ENCODE results near the gene PPP1R1A.

DNA sequence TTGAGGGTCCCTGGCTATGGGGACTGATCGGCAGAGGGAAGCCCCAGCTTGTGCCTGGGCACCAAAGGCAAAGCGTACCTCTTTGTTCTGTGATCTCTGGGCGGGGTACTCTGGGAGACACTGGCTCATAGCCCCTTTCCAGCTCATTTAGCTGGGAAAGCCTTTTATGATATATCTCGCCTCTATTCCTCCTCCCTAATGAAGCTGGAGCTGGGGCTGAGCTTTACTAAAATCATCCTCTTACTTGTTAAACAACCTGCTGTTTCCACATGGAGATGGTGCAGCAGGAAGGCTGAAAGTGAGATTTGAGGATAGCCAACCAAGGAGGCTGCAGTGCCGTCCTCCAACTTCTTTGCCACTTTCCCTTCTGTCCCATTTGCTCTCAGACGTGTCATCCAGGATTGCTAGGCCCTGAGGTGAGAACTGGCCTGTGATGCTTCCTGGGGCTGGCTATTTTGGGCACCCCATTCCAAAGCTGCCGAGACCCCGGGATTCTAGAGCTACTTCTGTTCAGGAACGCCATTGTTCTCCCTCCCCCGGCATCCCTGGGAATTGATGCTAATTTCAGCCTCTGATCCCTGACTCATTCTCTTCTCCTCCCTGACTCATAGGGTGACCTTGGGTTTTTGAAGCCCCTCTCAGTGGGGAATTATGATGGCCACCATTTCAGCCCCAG is 23.0 kb downstream of the PPP1R1A start:
- TF ChIP-seq, protein P1, sequence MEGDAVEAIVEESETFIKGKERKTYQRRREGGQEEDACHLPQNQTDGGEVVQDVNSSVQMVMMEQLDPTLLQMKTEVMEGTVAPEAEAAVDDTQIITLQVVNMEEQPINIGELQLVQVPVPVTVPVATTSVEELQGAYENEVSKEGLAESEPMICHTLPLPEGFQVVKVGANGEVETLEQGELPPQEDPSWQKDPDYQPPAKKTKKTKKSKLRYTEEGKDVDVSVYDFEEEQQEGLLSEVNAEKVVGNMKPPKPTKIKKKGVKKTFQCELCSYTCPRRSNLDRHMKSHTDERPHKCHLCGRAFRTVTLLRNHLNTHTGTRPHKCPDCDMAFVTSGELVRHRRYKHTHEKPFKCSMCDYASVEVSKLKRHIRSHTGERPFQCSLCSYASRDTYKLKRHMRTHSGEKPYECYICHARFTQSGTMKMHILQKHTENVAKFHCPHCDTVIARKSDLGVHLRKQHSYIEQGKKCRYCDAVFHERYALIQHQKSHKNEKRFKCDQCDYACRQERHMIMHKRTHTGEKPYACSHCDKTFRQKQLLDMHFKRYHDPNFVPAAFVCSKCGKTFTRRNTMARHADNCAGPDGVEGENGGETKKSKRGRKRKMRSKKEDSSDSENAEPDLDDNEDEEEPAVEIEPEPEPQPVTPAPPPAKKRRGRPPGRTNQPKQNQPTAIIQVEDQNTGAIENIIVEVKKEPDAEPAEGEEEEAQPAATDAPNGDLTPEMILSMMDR (IDR thresholded peaks at IDR 0.05; ENCODE audit: low read depth, low read length, poor library complexity, severe bottlenecking), result no peak
- TF ChIP-seq EZH2phosphoT487 (IDR thresholded peaks at IDR 0.05; ENCODE audit: borderline replicate concordance, low read length), result no peak
